Breast epithelium (tissue), 3 donors: ENCODE data around the gene OSTM1.

Experiments used
- POLR2A ChIP-seq: fragments of 450-650 bp; IDR thresholded peaks from one replicate; pipeline ENCODE4 v1.6.1; 2016; ENCODE audit warnings: antibody characterized with exemption, mild to moderate bottlenecking, moderate library complexity
- TF ChIP-seq, protein P1 (sequence below), 3 donors: fragments of 450-650 bp; IDR thresholded peaks; one replicate each; pipeline ENCODE4 v1.5.1; 2016 to 2017; ENCODE audit warnings: antibody characterized with exemption in 3 of 3, mild to moderate bottlenecking in 3 of 3, moderate library complexity in 3 of 3

GRCh38 chr6:108105571-108105970 lies 31.0 kb upstream of the OSTM1 start:
- TF ChIP-seq, protein P1, sequence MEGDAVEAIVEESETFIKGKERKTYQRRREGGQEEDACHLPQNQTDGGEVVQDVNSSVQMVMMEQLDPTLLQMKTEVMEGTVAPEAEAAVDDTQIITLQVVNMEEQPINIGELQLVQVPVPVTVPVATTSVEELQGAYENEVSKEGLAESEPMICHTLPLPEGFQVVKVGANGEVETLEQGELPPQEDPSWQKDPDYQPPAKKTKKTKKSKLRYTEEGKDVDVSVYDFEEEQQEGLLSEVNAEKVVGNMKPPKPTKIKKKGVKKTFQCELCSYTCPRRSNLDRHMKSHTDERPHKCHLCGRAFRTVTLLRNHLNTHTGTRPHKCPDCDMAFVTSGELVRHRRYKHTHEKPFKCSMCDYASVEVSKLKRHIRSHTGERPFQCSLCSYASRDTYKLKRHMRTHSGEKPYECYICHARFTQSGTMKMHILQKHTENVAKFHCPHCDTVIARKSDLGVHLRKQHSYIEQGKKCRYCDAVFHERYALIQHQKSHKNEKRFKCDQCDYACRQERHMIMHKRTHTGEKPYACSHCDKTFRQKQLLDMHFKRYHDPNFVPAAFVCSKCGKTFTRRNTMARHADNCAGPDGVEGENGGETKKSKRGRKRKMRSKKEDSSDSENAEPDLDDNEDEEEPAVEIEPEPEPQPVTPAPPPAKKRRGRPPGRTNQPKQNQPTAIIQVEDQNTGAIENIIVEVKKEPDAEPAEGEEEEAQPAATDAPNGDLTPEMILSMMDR (IDR thresholded peaks at IDR 0.05): no peak
- no peak for TF ChIP-seq POLR2A
